GM12878 (cell line): Measurements from ENCODE around the gene UACA. TPM values are rescaled to one million over a fixed set of nuclear protein-coding genes. Genes with fewer than 3 reads are reported as not detected.

Source experiments
- ATAC-seq: fragments of 200-7000 bp; cut with Tn5 transposase; 3 replicates; pipeline ENCODE4 v1.9.1; 2020; ENCODE audit warnings: mild to moderate bottlenecking, moderate library complexity
- BruUV-seq: library from RNA; stranded (reverse); fragments of 400-500 nt; replicated peaks from 2 replicates; lab custom pipeline; 2021; lab: Mats Ljungman, UMichigan
- CTCF ChIA-PET: fragments of 300-600 bp; sonication (Branson Sonifier 250); formaldehyde crosslinking; extraction: SDS; loops from one replicate; lab custom pipeline; 2021; ENCODE audit warnings: inconsistent platforms; lab: Yijun Ruan, JAX
- POLR2A ChIA-PET: fragments of 350-600 bp; formaldehyde crosslinking; extraction: SDS; loops from one replicate; lab custom pipeline; 2021; ENCODE audit warnings: inconsistent platforms; lab: Charles Lee
- RAD21 ChIA-PET: fragments of 300-600 bp; sonication (Branson Sonifier 250); formaldehyde crosslinking; loops from one replicate; lab custom pipeline; 2023; ENCODE audit warnings: antibody characterized with exemption; ENCODE audit not compliant: unreplicated experiment; lab: Charles Lee
- SMC1A ChIA-PET: fragments of 300-600 bp; sonication (Branson Sonifier 250); formaldehyde crosslinking; loops from one replicate; lab custom pipeline; 2023; ENCODE audit not compliant: unreplicated experiment, uncharacterized antibody; lab: Charles Lee
- DNase-seq: peaks from one replicate; pipeline ENCODE4 v3.0.0-alpha.2; 2011; ENCODE audit warnings: low read depth, low spot score
- FAIRE-seq: peaks from 3 replicates; lab custom pipeline; 2011; peaks lifted over from hg19 to GRCh38; lab: Jason Lieb, UNC
- H2AFZ ChIP-seq: 2 replicates; pipeline ENCODE4 v1.6.0; 2011; ENCODE audit warnings: low read depth, low read length, control low read depth; ENCODE audit not compliant: control insufficient read depth
- H3K27ac ChIP-seq: 2 replicates; pipeline ENCODE4 v1.5.1; 2011; ENCODE audit warnings: control low read depth; ENCODE audit not compliant: control insufficient read depth, insufficient read depth
- H3K27me3 ChIP-seq, 2 experiments: replicated peaks in 1 of 2; 2 replicates each; pipeline versions ENCODE4 v1.6.0 to v1.6.1; 2011; ENCODE audit warnings: low read length in 1 of 2; ENCODE audit not compliant: control insufficient read depth in 2 of 2, insufficient read depth in 2 of 2
- H3K36me3 ChIP-seq, 2 experiments: 2 replicates each; pipeline ENCODE4 v1.5.1; 2011; ENCODE audit warnings: low read length in 1 of 2; ENCODE audit not compliant: control insufficient read depth in 2 of 2, insufficient read depth in 2 of 2
- H3K4me1 ChIP-seq: 2 replicates; pipeline ENCODE4 v1.6.1; 2011; ENCODE audit warnings: mild to moderate bottlenecking, low read length, moderate library complexity, mixed read lengths; ENCODE audit not compliant: control insufficient read depth, insufficient read depth
- H3K4me2 ChIP-seq: 2 replicates; pipeline ENCODE4 v1.6.0; 2011; ENCODE audit warnings: control low read depth; ENCODE audit not compliant: control insufficient read depth, insufficient read depth
- H3K4me3 ChIP-seq: fragments of 200-600 bp; sonication (generic); 2 replicates; pipeline ENCODE4 v1.5.1; 2016
- H3K79me2 ChIP-seq: 2 replicates; pipeline ENCODE4 v1.6.0; 2011; ENCODE audit warnings: low read length; ENCODE audit not compliant: control insufficient read depth, insufficient read depth
- H3K9ac ChIP-seq: 2 replicates; pipeline ENCODE4 v1.8.0; 2011; ENCODE audit warnings: low read length, control low read depth, mixed read lengths; ENCODE audit not compliant: control insufficient read depth, insufficient read depth
- H3K9me3 ChIP-seq: replicated peaks from 3 replicates; pipeline ENCODE4 v1.5.1; 2011; ENCODE audit warnings: mild to moderate bottlenecking, low read length; ENCODE audit not compliant: control insufficient read depth, insufficient read depth
- H4K20me1 ChIP-seq: 2 replicates; pipeline ENCODE4 v1.6.0; 2011; ENCODE audit not compliant: control insufficient read depth, insufficient read depth
- BACH1 ChIP-seq: fragments of 450-650 bp; IDR thresholded peaks from 2 replicates; pipeline ENCODE4 v1.6.1; 2017; ENCODE audit warnings: mild to moderate bottlenecking, borderline replicate concordance
- BCLAF1 ChIP-seq: fragments of 450-650 bp; IDR thresholded peaks from 2 replicates; pipeline ENCODE4 v1.6.1; 2017; ENCODE audit warnings: antibody characterized with exemption, mild to moderate bottlenecking, moderate library complexity
- CBFB ChIP-seq: IDR thresholded peaks from 2 replicates; pipeline ENCODE4 v1.6.1; 2016; ENCODE audit warnings: antibody characterized with exemption, low read depth
- EED ChIP-seq: sonication (generic); IDR thresholded peaks from 2 replicates; pipeline ENCODE4 v1.6.1; 2016; ENCODE audit warnings: antibody characterized with exemption, low read depth
- EGR1 ChIP-seq, 2 experiments: IDR thresholded peaks; 1 replicate in 1 of 2; 2 replicates in 1 of 2; pipeline ENCODE4 v1.6.1; 2011 to 2012; ENCODE audit warnings: low read depth in 2 of 2, low read length in 2 of 2, borderline replicate concordance in 1 of 2, mild to moderate bottlenecking in 1 of 2, moderate library complexity in 1 of 2
- HDAC6 ChIP-seq: fragments of 200-600 bp; sonication (generic); IDR thresholded peaks from one replicate; pipeline ENCODE4 v1.8.0; 2017; ENCODE audit warnings: antibody characterized with exemption; ENCODE audit not compliant: unreplicated experiment
- HSF1 ChIP-seq: fragments of 150-350 bp; IDR thresholded peaks from 2 replicates; pipeline ENCODE4 v1.6.1; 2014; ENCODE audit warnings: mild to moderate bottlenecking, low read depth, low read length
- LARP7 ChIP-seq: fragments of 450-650 bp; IDR thresholded peaks from 2 replicates; pipeline ENCODE4 v1.6.1; 2017; ENCODE audit warnings: mild to moderate bottlenecking
- RFX5 ChIP-seq: IDR thresholded peaks from 2 replicates; pipeline ENCODE4 v1.6.1; 2011; ENCODE audit warnings: low read depth, low read length, improper control_type of control experiment
- SMAD5 ChIP-seq: IDR thresholded peaks from 2 replicates; pipeline ENCODE4 v1.6.1; 2016; ENCODE audit warnings: antibody characterized with exemption, low read depth
- SMC3 ChIP-seq: IDR thresholded peaks from 2 replicates; pipeline ENCODE4 v1.6.1; 2011; ENCODE audit warnings: low read length, improper control_type of control experiment, borderline replicate concordance
- SREBF1 ChIP-seq: IDR thresholded peaks from 2 replicates; pipeline ENCODE4 v1.6.1; 2012; ENCODE audit warnings: mild to moderate bottlenecking, low read length
- ZBTB11 ChIP-seq: fragments of 450-650 bp; formaldehyde crosslinking; IDR thresholded peaks from 2 replicates; pipeline ENCODE4 v1.5.0; 2022; ENCODE audit warnings: mild to moderate bottlenecking, missing genetic modification characterization
- ZBTB33 ChIP-seq: fragments of 450-650 bp; IDR thresholded peaks from 2 replicates; pipeline ENCODE4 v1.6.1; 2017; ENCODE audit warnings: mild to moderate bottlenecking
- WGBS: methylation state at CpG from one replicate; pipeline ENCODE4 v1.1.6; 2016; ENCODE audit warnings: low lambda C conversion rate; ENCODE audit not compliant: insufficient replicate concordance, insufficient coverage; ENCODE audit errors: missing lambda C conversion rate; 5-methylcytosine and 5-hydroxymethylcytosine counted together
- in situ Hi-C: fragments of 300-500 bp; cut with MboI; formaldehyde crosslinking; loops from 9 replicates; pipeline ENCODE4 v1.14.3; 2018; ENCODE audit warnings: mixed read lengths
- intact Hi-C: fragments of 100-400 bp; cut with micrococcal nuclease; formaldehyde crosslinking; loops from one replicate; pipeline ENCODE4 v1.14.2; 2022; ENCODE audit not compliant: unreplicated experiment
- polyA plus RNA-seq, 11 experiments: library from polyadenylated mRNA; depleted of rRNA in 4 of 11; unstranded in 6 of 11; stranded (reverse) in 5 of 11; fragments of >200 nt; fragmentation: Nextera tagmentation in 4 of 11; fragmentation: Illumina TruSeq in 1 of 11; extraction: Ambion mirVana in 4 of 11; extraction: Trizol in 1 of 11; gene quantifications; 1 replicate in 1 of 11; 2 replicates in 10 of 11; pipeline versions ENCODE4 v1.2.1 to v1.2.3, GENCODE V29; 2011 to 2016; ENCODE audit warnings: inconsistent platforms in 2 of 11, missing spikeins in 2 of 11, low read depth in 1 of 11
- total RNA-seq, 4 experiments: library from RNA; depleted of rRNA in 3 of 4; stranded (reverse); fragments of >200 nt in 3 of 4; fragmentation: Illumina TruSeq in 1 of 4; extraction: Trizol in 1 of 4; gene quantifications; 2 replicates each; pipeline versions ENCODE4 v1.2.1 to v1.2.3, GENCODE V29; 2013 to 2021

The UACA gene
- total and polyA plus RNA-seq, 10 of the 15 experiments (the other 5 are each of a cell fraction or from before 2014, with no cell fraction given): 0.30 to 4.0 (median 2.0) TPM

GRCh38 chr15:70778258-70779076 lies 15.1 kb upstream of the UACA start:
- H3K79me2 ChIP-seq: no peaks in the 10 kb centered on the region
- intact Hi-C loops (no loop called here), in situ Hi-C loops (no loop called here)
- no TSS peak for BruUV-seq
- POLR2A ChIA-PET: no interaction called here
- H3K4me2 ChIP-seq: no peak overlapping the region
- FAIRE-seq (no peak), DNase-seq (no peak), ATAC-seq (no peak)
- no peaks in the 10 kb centered on the region for H4K20me1 ChIP-seq
- WGBS: 15% methylated on average over 3 of the region's 3 CpGs
- H3K9me3 ChIP-seq: no peaks in the 10 kb centered on the region
- H3K4me3 ChIP-seq: no peak overlapping the region
- CTCF ChIA-PET: interaction anchor here (0.7 kb wide), 1 partner anchor 21 kb away, joined by 5 read pairs; no protein-coding TSS in a partner anchor
- no peaks in the 10 kb centered on the region for H3K36me3 ChIP-seq
- no peak overlapping the region for H2AFZ ChIP-seq
- no peaks in the 10 kb centered on the region; a peak in 1 of 4 replicates for H3K27me3 ChIP-seq
- SMC1A ChIA-PET: interaction anchor here (0.7 kb wide), 1 partner anchor 463 kb away, joined by 4 read pairs; no protein-coding TSS in a partner anchor
- H3K9ac ChIP-seq: no peak overlapping the region
- H3K4me1 ChIP-seq: no peaks in the 10 kb centered on the region
- no peak overlapping the region for H3K27ac ChIP-seq
- RAD21 ChIA-PET: no interaction called here
- no peak for TF ChIP-seq SMC3
- no peak for TF ChIP-seq EGR1 (IDR thresholded peaks at IDR 0.05; ENCODE audit: borderline replicate concordance in 1 of 2, low read depth in 2 of 2, low read length in 2 of 2)
- TF ChIP-seq SMAD5: no peak
- TF ChIP-seq BCLAF1: no peak
- TF ChIP-seq ZBTB11 (CRISPR knock-in tag): no peak
- TF ChIP-seq SREBF1: no peak
- no peak for TF ChIP-seq HDAC6
- no peak for TF ChIP-seq BACH1
- no peak for TF ChIP-seq CBFB
- TF ChIP-seq ZBTB33: no peak
- TF ChIP-seq RFX5: no peak
- TF ChIP-seq LARP7: no peak
- no peak for TF ChIP-seq EED
- no peak for TF ChIP-seq HSF1
